Fibroblast of villous mesenchyme (primary cell): ENCODE data around the gene B4GALT6. TPM values are rescaled to one million over a fixed set of nuclear protein-coding genes. Genes with fewer than 3 reads are reported as not detected.

ENCODE experiments used
- DNase-seq: peaks from one replicate; pipeline ENCODE4 v3.0.0-alpha.2; 2010; ENCODE audit warnings: low read depth
- H3K4me3 ChIP-seq: 2 replicates; pipeline ENCODE4 v1.5.1; 2011; ENCODE audit warnings: low read depth, mild to moderate bottlenecking, low read length
- total RNA-seq: library from RNA; depleted of rRNA; stranded (reverse); fragments of >200 nt; gene quantifications from 2 replicates; pipeline ENCODE4 v1.2.3, GENCODE V29; 2012
- TF ChIP-seq, protein P1 (sequence below): IDR thresholded peaks from 2 replicates; pipeline ENCODE4 v1.5.1; 2012; ENCODE audit warnings: low read depth, mild to moderate bottlenecking, low read length; ENCODE audit not compliant: insufficient read depth

B4GALT6 gene
- total RNA-seq, 1 donor: 8.6 TPM

DNA sequence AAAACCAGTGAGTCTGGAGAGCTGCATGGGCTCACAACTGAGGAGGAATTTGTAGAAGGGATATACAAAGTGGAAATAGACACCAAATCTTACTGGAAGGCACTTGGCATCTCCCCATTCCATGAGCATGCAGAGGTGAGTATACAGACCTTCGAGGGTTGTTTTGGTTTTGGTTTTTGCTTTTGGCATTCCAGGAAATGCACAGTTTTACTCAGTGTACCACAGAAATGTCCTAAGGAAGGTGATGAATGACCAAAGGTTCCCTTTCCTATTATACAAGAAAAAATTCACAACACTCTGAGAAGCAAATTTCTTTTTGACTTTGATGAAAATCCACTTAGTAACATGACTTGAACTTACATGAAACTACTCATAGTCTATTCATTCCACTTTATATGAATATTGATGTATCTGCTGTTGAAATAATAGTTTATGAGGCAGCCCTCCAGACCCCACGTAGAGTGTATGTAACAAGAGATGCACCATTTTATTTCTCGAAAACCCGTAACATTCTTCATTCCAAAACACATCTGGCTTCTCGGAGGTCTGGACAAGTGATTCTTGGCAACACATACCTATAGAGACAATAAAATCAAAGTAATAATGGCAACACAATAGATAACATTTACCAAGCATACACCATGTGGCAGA lies 89.1 kb downstream of the B4GALT6 start:
- TF ChIP-seq, protein P1, sequence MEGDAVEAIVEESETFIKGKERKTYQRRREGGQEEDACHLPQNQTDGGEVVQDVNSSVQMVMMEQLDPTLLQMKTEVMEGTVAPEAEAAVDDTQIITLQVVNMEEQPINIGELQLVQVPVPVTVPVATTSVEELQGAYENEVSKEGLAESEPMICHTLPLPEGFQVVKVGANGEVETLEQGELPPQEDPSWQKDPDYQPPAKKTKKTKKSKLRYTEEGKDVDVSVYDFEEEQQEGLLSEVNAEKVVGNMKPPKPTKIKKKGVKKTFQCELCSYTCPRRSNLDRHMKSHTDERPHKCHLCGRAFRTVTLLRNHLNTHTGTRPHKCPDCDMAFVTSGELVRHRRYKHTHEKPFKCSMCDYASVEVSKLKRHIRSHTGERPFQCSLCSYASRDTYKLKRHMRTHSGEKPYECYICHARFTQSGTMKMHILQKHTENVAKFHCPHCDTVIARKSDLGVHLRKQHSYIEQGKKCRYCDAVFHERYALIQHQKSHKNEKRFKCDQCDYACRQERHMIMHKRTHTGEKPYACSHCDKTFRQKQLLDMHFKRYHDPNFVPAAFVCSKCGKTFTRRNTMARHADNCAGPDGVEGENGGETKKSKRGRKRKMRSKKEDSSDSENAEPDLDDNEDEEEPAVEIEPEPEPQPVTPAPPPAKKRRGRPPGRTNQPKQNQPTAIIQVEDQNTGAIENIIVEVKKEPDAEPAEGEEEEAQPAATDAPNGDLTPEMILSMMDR: no peak
- H3K4me3 ChIP-seq: no peak overlapping the region
- no peak for DNase-seq

DNA sequence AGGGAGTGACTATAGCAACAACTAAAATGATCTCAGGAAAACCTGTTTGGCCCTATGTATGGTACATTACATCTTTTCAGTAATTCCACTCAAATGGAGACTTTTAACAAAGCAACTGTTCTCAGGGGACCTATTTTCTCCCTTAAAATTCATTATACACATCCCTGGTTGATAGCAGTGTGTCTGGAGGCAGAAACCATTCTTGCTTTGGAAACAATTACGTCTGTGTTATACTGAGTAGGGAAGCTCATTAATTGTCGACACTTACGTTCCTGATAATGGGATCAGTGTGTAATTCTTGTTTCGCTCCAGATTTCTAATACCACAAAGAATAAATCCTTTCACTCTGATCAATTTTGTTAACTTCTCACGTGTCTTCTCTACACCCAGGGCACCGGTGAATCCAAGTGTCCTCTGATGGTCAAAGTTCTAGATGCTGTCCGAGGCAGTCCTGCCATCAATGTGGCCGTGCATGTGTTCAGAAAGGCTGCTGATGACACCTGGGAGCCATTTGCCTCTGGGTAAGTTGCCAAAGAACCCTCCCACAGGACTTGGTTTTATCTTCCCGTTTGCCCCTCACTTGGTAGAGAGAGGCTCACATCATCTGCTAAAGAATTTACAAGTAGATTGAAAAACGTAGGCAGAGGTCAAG lies 91.7 kb downstream of the B4GALT6 start:
- no peak overlapping the region for H3K4me3 ChIP-seq
- TF ChIP-seq, protein P1: no peak
- DNase-seq: no peak

DNA sequence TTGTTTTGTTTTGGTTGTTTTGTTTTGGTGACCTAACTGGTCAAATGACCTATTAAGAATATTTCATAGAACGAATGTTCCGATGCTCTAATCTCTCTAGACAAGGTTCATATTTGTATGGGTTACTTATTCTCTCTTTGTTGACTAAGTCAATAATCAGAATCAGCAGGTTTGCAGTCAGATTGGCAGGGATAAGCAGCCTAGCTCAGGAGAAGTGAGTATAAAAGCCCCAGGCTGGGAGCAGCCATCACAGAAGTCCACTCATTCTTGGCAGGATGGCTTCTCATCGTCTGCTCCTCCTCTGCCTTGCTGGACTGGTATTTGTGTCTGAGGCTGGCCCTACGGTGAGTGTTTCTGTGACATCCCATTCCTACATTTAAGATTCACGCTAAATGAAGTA lies 92.8 kb downstream of the B4GALT6 start, which contains the start of gene TTR:
TTR (plus strand) TSS at position 250 of the 400 bp plus-strand sequence; CDS start at position 276, 26 bp downstream.
- TF ChIP-seq, protein P1: no peak
- no peak for DNase-seq

GRCh38 chr18:31591113-31591512 lies 93.3 kb downstream of the B4GALT6 start:
- no peak overlapping the region for H3K4me3 ChIP-seq

More for the DNA sequence above, 92.8 kb downstream of the B4GALT6 start, which contains the start of gene TTR:
- no peak within 1 kb of the TSS for H3K4me3 ChIP-seq

DNA sequence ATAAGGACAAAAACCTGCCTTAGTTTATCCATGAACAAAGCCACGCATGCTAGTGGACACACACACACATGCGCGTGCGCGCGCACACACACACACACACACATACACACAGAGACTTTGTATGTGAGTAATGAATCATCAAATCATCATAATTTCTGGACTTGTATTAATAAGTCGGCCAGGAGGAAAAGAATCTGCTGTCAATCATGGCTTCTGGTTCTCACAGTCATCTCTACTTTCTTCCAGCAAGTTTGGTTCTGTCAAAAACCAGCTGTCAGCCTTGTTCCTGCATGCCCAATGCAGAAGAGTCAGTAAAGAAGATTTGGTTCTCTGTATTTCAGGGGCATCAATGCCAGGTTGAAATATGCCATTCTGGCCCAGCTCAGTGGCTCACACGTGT lies 93.8 kb downstream of the B4GALT6 start:
- DNase-seq: no peak
- no peak overlapping the region for H3K4me3 ChIP-seq
- TF ChIP-seq, protein P1: no peak

More at GRCh38 chr18:31591113-31591512, 93.3 kb downstream of the B4GALT6 start:
- no peak for DNase-seq
- TF ChIP-seq, protein P1: no peak

- TF ChIP-seq, protein P1: no peak
- no peak overlapping the region for H3K4me3 ChIP-seq
- peak; percentile 92 for DNase-seq
These were observed 96.9 kb downstream of the B4GALT6 start for GRCh38 chr18:31587529-31587928.

DNA sequence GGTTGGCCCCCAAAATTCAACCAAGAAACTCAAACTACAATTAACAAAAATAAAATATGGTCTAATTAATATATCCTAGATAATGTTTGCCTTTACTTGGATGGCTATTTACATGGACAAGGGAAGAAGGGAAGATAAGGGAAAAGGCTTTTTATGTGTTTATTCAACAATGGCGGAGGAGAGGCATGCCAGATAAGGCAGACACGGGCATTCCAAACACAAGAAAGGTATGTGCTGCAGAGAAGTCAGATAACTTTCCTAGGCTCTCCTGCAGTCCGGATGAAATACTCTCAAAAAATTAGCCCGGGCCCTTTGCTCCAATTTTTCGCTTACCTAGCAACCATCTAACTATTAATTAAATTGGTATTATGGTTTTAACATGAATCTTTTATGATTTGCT lies 97.8 kb downstream of the B4GALT6 start:
- TF ChIP-seq, protein P1: no peak
- H3K4me3 ChIP-seq: no peak overlapping the region
- no peak for DNase-seq
